IMR-90 (cell line): Measurements from ENCODE around the gene CTR9. TPM values are rescaled to one million over a fixed set of nuclear protein-coding genes. Genes with fewer than 3 reads are reported as not detected.

Experiments used
- ATAC-seq: fragments of 200-7000 bp; cut with Tn5 transposase; 2 replicates; pipeline ENCODE4 v1.9.1; 2020; ENCODE audit warnings: low read depth, mild to moderate bottlenecking, moderate library complexity
- BruUV-seq: library from RNA; stranded (reverse); fragments of 400-500 nt; replicated peaks from 2 replicates; lab custom pipeline; 2021; lab: Mats Ljungman, UMichigan
- CTCF ChIA-PET: fragments of 300-600 bp; formaldehyde crosslinking; extraction: SDS; loops from one replicate; lab custom pipeline; 2021; ENCODE audit warnings: antibody characterized with exemption; lab: Yijun Ruan, JAX
- POLR2A ChIA-PET: fragments of 300-600 bp; sonication (Branson Sonifier 250); formaldehyde crosslinking; loops from one replicate; lab custom pipeline; 2022; ENCODE audit warnings: antibody characterized with exemption; ENCODE audit not compliant: unreplicated experiment; lab: Charles Lee
- DNase-seq: peaks from one replicate; pipeline ENCODE4 v3.0.0; 2013
- H2AFZ ChIP-seq: replicated peaks from 2 replicates; pipeline ENCODE3; 2013; ENCODE audit warnings: low read length, mild to moderate bottlenecking; ENCODE audit not compliant: poor library complexity
- H2AK5ac ChIP-seq: 2 replicates; pipeline ENCODE4 v1.6.1; 2013; ENCODE audit warnings: low read depth, low read length, inconsistent platforms
- H2AK9ac ChIP-seq: replicated peaks from 2 replicates; pipeline ENCODE3; 2013; ENCODE audit warnings: mild to moderate bottlenecking, low read depth, low read length, moderate library complexity; ENCODE audit not compliant: poor library complexity
- H2BK120ac ChIP-seq: 2 replicates; pipeline ENCODE4 v1.6.1; 2013; ENCODE audit warnings: low read depth, low read length, inconsistent platforms
- H2BK15ac ChIP-seq: 3 replicates; pipeline ENCODE4 v1.6.1; 2013; ENCODE audit warnings: low read depth, low read length, inconsistent platforms
- H2BK20ac ChIP-seq: 2 replicates; pipeline ENCODE4 v1.6.1; 2013; ENCODE audit warnings: low read depth, mild to moderate bottlenecking, inconsistent platforms, low read length, moderate library complexity
- H2BK5ac ChIP-seq: 2 replicates; pipeline ENCODE4 v1.6.1; 2013; ENCODE audit warnings: mild to moderate bottlenecking, low read depth, low read length, inconsistent platforms; ENCODE audit not compliant: poor library complexity, severe bottlenecking
- H3K14ac ChIP-seq: replicated peaks from 2 replicates; pipeline ENCODE4 v1.6.1; 2013; ENCODE audit warnings: low read depth, low read length, inconsistent platforms
- H3K18ac ChIP-seq: 2 replicates; pipeline ENCODE4 v1.6.1; 2013; ENCODE audit warnings: low read depth, low read length, control low read depth
- H3K23ac ChIP-seq: 2 replicates; pipeline ENCODE4 v1.6.1; 2013; ENCODE audit warnings: low read depth, low read length, inconsistent platforms
- H3K27ac ChIP-seq: 2 replicates; pipeline ENCODE4 v1.5.1; 2013; ENCODE audit warnings: mild to moderate bottlenecking, control low read depth, low read length; ENCODE audit not compliant: insufficient read depth
- H3K27me3 ChIP-seq: 2 replicates; pipeline ENCODE4 v1.6.1; 2013; ENCODE audit warnings: low read length; ENCODE audit not compliant: control insufficient read depth, insufficient read depth
- H3K36me3 ChIP-seq: 2 replicates; pipeline ENCODE4 v1.6.1; 2013; ENCODE audit warnings: low read length, mixed read lengths; ENCODE audit not compliant: control insufficient read depth, insufficient read depth
- H3K4ac ChIP-seq: 2 replicates; pipeline ENCODE4 v1.6.1; 2013; ENCODE audit warnings: low read depth, low read length, inconsistent platforms
- H3K4me1 ChIP-seq: 2 replicates; pipeline ENCODE4 v1.6.1; 2013; ENCODE audit warnings: low read length, mixed read lengths; ENCODE audit not compliant: control insufficient read depth, insufficient read depth
- H3K4me2 ChIP-seq: 2 replicates; pipeline ENCODE4 v1.6.1; 2013; ENCODE audit warnings: low read depth, mild to moderate bottlenecking, control low read depth, low read length, moderate library complexity
- H3K4me3 ChIP-seq: 2 replicates; pipeline ENCODE4 v1.5.1; 2013; ENCODE audit warnings: low read depth, mild to moderate bottlenecking, control low read depth, low read length, moderate library complexity; ENCODE audit not compliant: insufficient read depth
- H3K56ac ChIP-seq: 2 replicates; pipeline ENCODE4 v1.6.1; 2013; ENCODE audit warnings: low read length, inconsistent platforms; ENCODE audit not compliant: insufficient read depth; ENCODE audit errors: extremely low read depth
- H3K79me1 ChIP-seq, 2 experiments: 2 replicates each; pipeline ENCODE4 v1.6.1; 2013; ENCODE audit warnings: low read length in 2 of 2, inconsistent platforms in 1 of 2, low read depth in 1 of 2
- H3K9ac ChIP-seq: 2 replicates; pipeline ENCODE4 v1.6.1; 2013; ENCODE audit warnings: low read depth, low read length, control low read depth
- H3K9me1 ChIP-seq: 2 replicates; pipeline ENCODE4 v1.6.1; 2013; ENCODE audit warnings: low read length, inconsistent platforms; ENCODE audit not compliant: insufficient read depth
- H3K9me3 ChIP-seq: 2 replicates; pipeline ENCODE4 v1.6.1; 2013; ENCODE audit warnings: low read length; ENCODE audit not compliant: control insufficient read depth, insufficient read depth
- H4K20me1 ChIP-seq: 2 replicates; pipeline ENCODE4 v1.6.1; 2013; ENCODE audit warnings: low read length, inconsistent platforms; ENCODE audit not compliant: insufficient read depth
- H4K5ac ChIP-seq: 2 replicates; pipeline ENCODE4 v1.6.1; 2013; ENCODE audit warnings: mild to moderate bottlenecking, low read depth, low read length, control low read depth
- H4K8ac ChIP-seq, 2 experiments: 2 replicates each; pipeline ENCODE4 v1.6.1; 2013; ENCODE audit warnings: low read depth in 2 of 2, low read length in 2 of 2, control low read depth in 1 of 2, inconsistent platforms in 1 of 2
- H4K91ac ChIP-seq: 2 replicates; pipeline ENCODE4 v1.6.1; 2013; ENCODE audit warnings: low read depth, low read length, inconsistent platforms; ENCODE audit not compliant: insufficient read depth
- BHLHE40 ChIP-seq: fragments of 150-350 bp; IDR thresholded peaks from 2 replicates; pipeline ENCODE4 v1.6.1; 2016; ENCODE audit warnings: mild to moderate bottlenecking, low read depth, low read length
- CEBPB ChIP-seq: IDR thresholded peaks from 2 replicates; pipeline ENCODE4 v1.6.1; 2012; ENCODE audit warnings: low read depth, low read length, improper control_type of control experiment
- CHD1 ChIP-seq: IDR thresholded peaks from 2 replicates; pipeline ENCODE4 v1.6.1; 2012; ENCODE audit warnings: low read depth, low read length, improper control_type of control experiment
- MAFK ChIP-seq: IDR thresholded peaks from 2 replicates; pipeline ENCODE4 v1.6.1; 2012; ENCODE audit warnings: low read depth, low read length, improper control_type of control experiment
- MAZ ChIP-seq: IDR thresholded peaks from 2 replicates; pipeline ENCODE4 v1.6.1; 2012; ENCODE audit warnings: low read depth, mild to moderate bottlenecking, low read length, improper control_type of control experiment, moderate library complexity, borderline replicate concordance
- NFE2L2 ChIP-seq: fragments of 150-350 bp; IDR thresholded peaks from 2 replicates; pipeline ENCODE4 v1.6.1; 2016; ENCODE audit warnings: low read depth, mild to moderate bottlenecking, low read length
- POLR2A ChIP-seq: IDR thresholded peaks from 2 replicates; pipeline ENCODE4 v1.6.1; 2012; ENCODE audit warnings: mild to moderate bottlenecking, low read depth, low read length
- RFX5 ChIP-seq: IDR thresholded peaks from 2 replicates; pipeline ENCODE4 v1.8.0; 2012; ENCODE audit warnings: low read depth, mild to moderate bottlenecking, low read length, moderate library complexity
- SMC3 ChIP-seq: fragments of 150-350 bp; IDR thresholded peaks from 2 replicates; pipeline ENCODE4 v1.6.1; 2016; ENCODE audit warnings: low read depth, mild to moderate bottlenecking, antibody characterized with exemption, low read length, moderate library complexity
- USF2 ChIP-seq: fragments of 150-350 bp; IDR thresholded peaks from 2 replicates; pipeline ENCODE4 v1.6.1; 2017; ENCODE audit warnings: mild to moderate bottlenecking, antibody characterized with exemption, low read length, low read depth
- WGBS, 2 experiments: methylation state at CpG; one replicate each; pipeline versions ENCODE4 v1.1.5 to v1.1.7; 2013; ENCODE audit warnings: missing lambda C conversion rate in 2 of 2; ENCODE audit not compliant: insufficient read length in 1 of 2; ENCODE audit errors: extremely low coverage in 2 of 2; 5-methylcytosine and 5-hydroxymethylcytosine counted together
- dilution Hi-C: fragments of 300-500 bp; cut with HindIII; formaldehyde crosslinking; loops from one replicate; pipeline ENCODE4 v1.14.3; 2018; ENCODE audit warnings: low sequenced_read_pairs; ENCODE audit not compliant: unreplicated experiment
- in situ Hi-C: fragments of 300-500 bp; cut with MboI; formaldehyde crosslinking; loops from 3 replicates; pipeline ENCODE4 v1.14.3; 2019; ENCODE audit warnings: low sequenced_read_pairs, inconsistent platforms, mixed read lengths
- intact Hi-C: fragments of 100-400 bp; cut with micrococcal nuclease; formaldehyde crosslinking; loops from 2 replicates; pipeline ENCODE4 v1.10.0; 2022
- polyA plus RNA-seq, 3 experiments: library from polyadenylated mRNA; depleted of rRNA; stranded (reverse); fragments of >200 nt; gene quantifications; 2 replicates each; pipeline ENCODE4 v1.2.3, GENCODE V29; 2012; ENCODE audit warnings: low replicate concordance in 1 of 3
- total RNA-seq: library from RNA; depleted of rRNA; stranded (reverse); fragments of >200 nt; gene quantifications from 2 replicates; pipeline ENCODE4 v1.2.3, GENCODE V29; 2012

The CTR9 gene
- total and polyA plus RNA-seq, 2 of the 4 experiments (the other 2 are of a cell fraction), result 16.8 to 37.1 TPM

GRCh38 chr11:10771457-10771856 lies 20.4 kb downstream of the CTR9 start (continued):
- TF ChIP-seq POLR2A, result no peak
- no peak for TF ChIP-seq CEBPB
- TF ChIP-seq SMC3, result no peak
- no peak for TF ChIP-seq RFX5
- TF ChIP-seq USF2, result no peak

GRCh38 chr11:10774811-10775210 lies 23.8 kb downstream of the CTR9 start:
- Histone ChIP-seq H2BK5ac (no peak overlapping the region), H4K91ac (no peak overlapping the region), H3K4ac (no peak overlapping the region), H3K4me1 (peaks cover 10% of the 10 kb centered on the region), H3K4me3 (no peak overlapping the region), H2AFZ (no peak overlapping the region), H3K79me1 (0 out of 4 replicates have a peak, but pooled peaks cover 2 to 5% of the 10 kb centered on the region in 2 experiments), H3K9ac (no peak overlapping the region), H4K5ac (no peak overlapping the region), H3K36me3 (peaks cover 38% of the 10 kb centered on the region), H3K27me3 (no peaks in the 10 kb centered on the region), H3K56ac (no peak overlapping the region), H2AK5ac (no peak overlapping the region), H3K9me1 (peaks cover 11% of the 10 kb centered on the region), H3K9me3 (no peaks in the 10 kb centered on the region), H2AK9ac (no peak overlapping the region), H4K8ac (no peak overlapping the region), H3K4me2 (no peak overlapping the region), H2BK15ac (no peak overlapping the region), H3K18ac (no peak overlapping the region), H3K14ac (no peak overlapping the region), H2BK120ac (no peak overlapping the region), H3K23ac (peak overlapping the region; percentile 55; the same call in 1 of the 2 replicates), H2BK20ac (no peak overlapping the region), H4K20me1 (0 out of 2 replicates have a peak, but pooled peaks cover 4% of the 10 kb centered on the region), H3K27ac (no peak overlapping the region)
- POLR2A ChIA-PET, result no interaction called here
- intact Hi-C loops (no loop called here), dilution Hi-C loops (no loop called here), in situ Hi-C loops (loop anchor here (25.0 kb wide), 1 partner anchor 1487 kb away; no protein-coding TSS in a partner anchor)
- CTCF ChIA-PET, result no interaction called here
- no peak for DNase-seq
- no TSS peak for BruUV-seq
- 0 out of 2 replicates have a peak, but pooled peaks have one; percentile 9 for ATAC-seq
- WGBS, 2 experiments, result no CpG with 5 or more reads among the region's 2 CpGs
- no peak for TF ChIP-seq NFE2L2
- TF ChIP-seq CHD1, result no peak
- TF ChIP-seq BHLHE40, result peak; percentile 10; the same call in 1 of the 2 replicates
- TF ChIP-seq MAFK, result no peak
- TF ChIP-seq USF2, result peak; percentile 28; the same call in 1 of the 2 replicates
- TF ChIP-seq MAZ, result no peak
- TF ChIP-seq POLR2A, result no peak
